Measurements from ENCODE around the gene AAGAB. TPM values are rescaled to one million over a fixed set of nuclear protein-coding genes. Genes with fewer than 3 reads are reported as not detected.
"Not testable (repeated sequence)": the region's sequence is repeated elsewhere in the genome, so short reads cannot be mapped to it uniquely, and the experiment has no call there.

The AAGAB gene
- total RNA-seq, 1 experiment from 2014 or later: 52.0 TPM

GRCh38 chr15:67248011-67248505, 6.4 kb downstream of the AAGAB start (continued):
- TF ChIP-seq POLR2A (IDR thresholded peaks at IDR 0.05; ENCODE audit: borderline replicate concordance, extremely low read depth, insufficient read depth, insufficient read length): no peak
- no peak for TF ChIP-seq YY1 (IDR thresholded peaks at IDR 0.05; ENCODE audit: extremely low read depth, insufficient replicate concordance, low read depth, low read length)
- TF ChIP-seq SP1 (IDR thresholded peaks at IDR 0.05; ENCODE audit: low read depth): no peak
- no peak for TF ChIP-seq POLR2AphosphoS5 (IDR thresholded peaks at IDR 0.05; ENCODE audit: low read depth, low read length)
- no peak for TF ChIP-seq ZFX (IDR thresholded peaks at IDR 0.05)

DNA sequence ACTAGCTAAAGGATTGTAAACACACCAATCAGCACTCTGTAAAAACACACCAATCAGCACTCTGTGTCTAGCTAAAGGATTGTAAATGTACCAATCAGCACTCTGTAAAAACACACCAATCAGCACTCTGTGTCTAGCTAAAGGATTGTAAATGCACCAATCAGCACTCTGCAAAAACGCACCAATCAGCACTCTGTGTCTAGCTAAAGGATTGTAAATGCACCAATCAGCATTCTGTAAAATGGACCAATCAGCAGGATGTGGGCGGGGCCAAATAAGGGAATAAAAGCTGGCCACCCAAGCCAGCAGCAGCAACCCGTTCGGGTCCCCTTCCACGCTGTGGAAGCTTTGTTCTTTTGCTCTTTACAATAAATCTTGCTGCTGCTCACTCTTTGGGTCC, 7.9 kb downstream of the AAGAB start:
- RAD21 ChIA-PET (ENCODE audit: low non-redundant PET in 1 of 2, low total read pairs in 2 of 2, uncharacterized antibody in 2 of 2, unreplicated experiment in 2 of 2); DNase-seq (ENCODE audit: low read depth, low spot score); H3K27ac ChIP-seq (ENCODE audit: low read depth, low read length); BruUV-seq (replicated peaks); H3K4me1 ChIP-seq (ENCODE audit: control insufficient read depth in 1 of 2, insufficient read depth in 2 of 2, low read length in 2 of 2); H3K4me3 ChIP-seq (replicated peaks in 1 of 2; ENCODE audit: low read depth in 1 of 2, low read length in 2 of 2); H2AFZ ChIP-seq (ENCODE audit: low read depth, low read length, poor library complexity, severe bottlenecking); H4K20me1 ChIP-seq (ENCODE audit: insufficient read depth); ATAC-seq; H3K9me2 ChIP-seq (ENCODE audit: insufficient read depth); CTCF ChIA-PET; H3K27me3 ChIP-seq (ENCODE audit: insufficient read depth, low read length); H3K9ac ChIP-seq (ENCODE audit: low read length); H3K9me3 ChIP-seq (ENCODE audit: control insufficient read depth in 1 of 2, insufficient read depth in 1 of 2, low read depth in 1 of 2, low read length in 2 of 2); H3K4me2 ChIP-seq (ENCODE audit: low read length); H3K36me3 ChIP-seq (ENCODE audit: control insufficient read depth in 1 of 2, insufficient read depth in 2 of 2, low read length in 2 of 2): not testable (repeated sequence)
- peaks cover 92% of the 10 kb centered on the region for H3K79me2 ChIP-seq (ENCODE audit: insufficient read depth, low read length)
- intact Hi-C loops (cut with micrococcal nuclease): loop anchor here (10.0 kb wide), 1 partner anchor 588 kb away; no protein-coding TSS in a partner anchor
- POLR2A ChIA-PET: interaction anchor here (0.7 kb wide), 1 partner anchor 12 kb away, joined by 4 read pairs; no protein-coding TSS in a partner anchor

- BruUV-seq (replicated peaks): no TSS peak
- ATAC-seq (no peak), DNase-seq (ENCODE audit: low read depth, low spot score) (no peak)
- Histone ChIP-seq H3K9me2 (ENCODE audit: insufficient read depth) (no peaks in the 10 kb centered on the region), H3K9me3 (ENCODE audit: control insufficient read depth in 1 of 2, insufficient read depth in 1 of 2, low read depth in 1 of 2, low read length in 2 of 2) (peaks cover 0 to 4% of the 10 kb centered on the region in 2 experiments; a peak in 1 of 4 replicates), H4K20me1 (ENCODE audit: insufficient read depth) (peaks cover 6% of the 10 kb centered on the region; the same call in 1 of the 2 replicates), H3K27me3 (ENCODE audit: insufficient read depth, low read length) (no peaks in the 10 kb centered on the region), H3K27ac (ENCODE audit: low read depth, low read length) (no peak overlapping the region), H3K36me3 (ENCODE audit: control insufficient read depth in 1 of 2, insufficient read depth in 2 of 2, low read length in 2 of 2) (0 out of 4 replicates have a peak, but pooled peaks cover 0 to 3% of the 10 kb centered on the region in 2 experiments), H3K9ac (ENCODE audit: low read length) (no peak overlapping the region), H3K4me1 (ENCODE audit: control insufficient read depth in 1 of 2, insufficient read depth in 2 of 2, low read length in 2 of 2) (peaks cover 2 to 7% of the 10 kb centered on the region in 2 experiments; a peak in 3 of 4 replicates), H3K79me2 (ENCODE audit: insufficient read depth, low read length) (peaks cover 90% of the 10 kb centered on the region), H3K4me3 (replicated peaks in 1 of 2; ENCODE audit: low read depth in 1 of 2, low read length in 2 of 2) (no peak overlapping the region), H2AFZ (ENCODE audit: low read depth, low read length, poor library complexity, severe bottlenecking) (no peak overlapping the region), H3K4me2 (ENCODE audit: low read length) (no peak overlapping the region)
- CTCF ChIA-PET: no interaction called here
- intact Hi-C loops (cut with micrococcal nuclease): loop anchor here (10.0 kb wide), 1 partner anchor 590 kb away; no protein-coding TSS in a partner anchor
- POLR2A ChIA-PET: no interaction called here
- RAD21 ChIA-PET (ENCODE audit: low non-redundant PET in 1 of 2, low total read pairs in 2 of 2, uncharacterized antibody in 2 of 2, unreplicated experiment in 2 of 2): no interaction called here
- TF ChIP-seq CTCF (IDR thresholded peaks at IDR 0.05 in 2 of 3, conservative IDR thresholded peaks at IDR 0.05 in 1 of 3; ENCODE audit: borderline replicate concordance in 1 of 3, insufficient read depth in 1 of 3, low read depth in 2 of 3, low read length in 2 of 3) (no peak), ZBTB33 (IDR thresholded peaks at IDR 0.05; ENCODE audit: extremely low read depth, insufficient replicate concordance, low read length) (no peak), SP1 (IDR thresholded peaks at IDR 0.05; ENCODE audit: low read depth) (no peak), EGR1 (IDR thresholded peaks at IDR 0.05; ENCODE audit: low read depth) (no peak), ZNF274 (IDR thresholded peaks at IDR 0.05; ENCODE audit: low read depth, low read length) (no peak), SIN3A (IDR thresholded peaks at IDR 0.05; ENCODE audit: low read depth) (no peak), EZH2phosphoT487 (IDR thresholded peaks at IDR 0.05; ENCODE audit: borderline replicate concordance) (no peak), SRF (IDR thresholded peaks at IDR 0.05; ENCODE audit: low read depth) (no peak), RAD21 (IDR thresholded peaks at IDR 0.05; ENCODE audit: low read depth) (no peak)
- TF ChIP-seq, protein P1, sequence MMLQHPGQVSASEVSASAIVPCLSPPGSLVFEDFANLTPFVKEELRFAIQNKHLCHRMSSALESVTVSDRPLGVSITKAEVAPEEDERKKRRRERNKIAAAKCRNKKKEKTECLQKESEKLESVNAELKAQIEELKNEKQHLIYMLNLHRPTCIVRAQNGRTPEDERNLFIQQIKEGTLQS (IDR thresholded peaks at IDR 0.05): no peak
Measured at GRCh38 chr15:67244971-67245478, 9.4 kb downstream of the AAGAB start.

Measured in HCT116 (cell line).